ENCODE data around the gene UMODL1.

GRCh38 chr21:42144221-42144620, 73.1 kb downstream of the UMODL1 start:
- TF ChIP-seq, protein P1, sequence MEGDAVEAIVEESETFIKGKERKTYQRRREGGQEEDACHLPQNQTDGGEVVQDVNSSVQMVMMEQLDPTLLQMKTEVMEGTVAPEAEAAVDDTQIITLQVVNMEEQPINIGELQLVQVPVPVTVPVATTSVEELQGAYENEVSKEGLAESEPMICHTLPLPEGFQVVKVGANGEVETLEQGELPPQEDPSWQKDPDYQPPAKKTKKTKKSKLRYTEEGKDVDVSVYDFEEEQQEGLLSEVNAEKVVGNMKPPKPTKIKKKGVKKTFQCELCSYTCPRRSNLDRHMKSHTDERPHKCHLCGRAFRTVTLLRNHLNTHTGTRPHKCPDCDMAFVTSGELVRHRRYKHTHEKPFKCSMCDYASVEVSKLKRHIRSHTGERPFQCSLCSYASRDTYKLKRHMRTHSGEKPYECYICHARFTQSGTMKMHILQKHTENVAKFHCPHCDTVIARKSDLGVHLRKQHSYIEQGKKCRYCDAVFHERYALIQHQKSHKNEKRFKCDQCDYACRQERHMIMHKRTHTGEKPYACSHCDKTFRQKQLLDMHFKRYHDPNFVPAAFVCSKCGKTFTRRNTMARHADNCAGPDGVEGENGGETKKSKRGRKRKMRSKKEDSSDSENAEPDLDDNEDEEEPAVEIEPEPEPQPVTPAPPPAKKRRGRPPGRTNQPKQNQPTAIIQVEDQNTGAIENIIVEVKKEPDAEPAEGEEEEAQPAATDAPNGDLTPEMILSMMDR (IDR thresholded peaks at IDR 0.05; ENCODE audit: low read depth, low read length): no peak
- TF ChIP-seq MYC (IDR thresholded peaks at IDR 0.05; ENCODE audit: low read depth, low read length) (no peak), POLR2A (IDR thresholded peaks at IDR 0.05; ENCODE audit: extremely low read depth, insufficient read length) (no peak)
- TF ChIP-seq, protein P2, sequence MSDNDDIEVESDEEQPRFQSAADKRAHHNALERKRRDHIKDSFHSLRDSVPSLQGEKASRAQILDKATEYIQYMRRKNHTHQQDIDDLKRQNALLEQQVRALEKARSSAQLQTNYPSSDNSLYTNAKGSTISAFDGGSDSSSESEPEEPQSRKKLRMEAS (IDR thresholded peaks at IDR 0.05; ENCODE audit: low read depth, low read length): no peak

All from NB4 (cell line).